ENCODE measurements around the gene TMEM109.

The TMEM109 gene

GRCh38 chr11:60972182-60973030 lies 58.4 kb downstream of the TMEM109 start:
- DNase-seq: no peak

Data from NCI-H1436 (cell line).